GM18505 (cell line): Measurements from ENCODE around the gene ARHGEF19.
"Not testable (repeated sequence)": the region's sequence is repeated elsewhere in the genome, so short reads cannot be mapped to it uniquely, and the experiment has no call there.

Experiments
- ATAC-seq: cut with Tn5 transposase; IDR thresholded peaks from one replicate; pipeline ENCODE4 v1.9.1; 2021; ENCODE audit not compliant: unreplicated experiment
- POLR2A ChIP-seq: IDR thresholded peaks from 4 replicates; pipeline ENCODE4 v1.6.1; 2011; ENCODE audit warnings: borderline replicate concordance; ENCODE audit not compliant: insufficient read depth, insufficient read length; ENCODE audit errors: extremely low read depth

The ARHGEF19 gene

GRCh38 chr1:16248603-16249516 is 36.4 kb upstream of the ARHGEF19 start:
- TF ChIP-seq POLR2A: no peak
- ATAC-seq: no peak

- no peak for TF ChIP-seq POLR2A
- no peak for ATAC-seq
Observed at GRCh38 chr1:16248007-16248436, 35.6 kb upstream of the ARHGEF19 start.

- no peak for ATAC-seq
Observed at GRCh38 chr1:16247441-16247840, 35.0 kb upstream of the ARHGEF19 start.

GRCh38 chr1:16246961-16247360 is 34.5 kb upstream of the ARHGEF19 start:
- no peak for TF ChIP-seq POLR2A
- ATAC-seq: no peak

More at GRCh38 chr1:16247441-16247840, 35.0 kb upstream of the ARHGEF19 start:
- TF ChIP-seq POLR2A: no peak

- not testable (repeated sequence) for ATAC-seq
Observed at GRCh38 chr1:16246239-16246638, 33.8 kb upstream of the ARHGEF19 start.

GRCh38 chr1:16245476-16246196 is 33.2 kb upstream of the ARHGEF19 start:
- TF ChIP-seq POLR2A: no peak
- ATAC-seq: no peak

GRCh38 chr1:16244650-16245285 is 32.3 kb upstream of the ARHGEF19 start:
- ATAC-seq: no peak
- no peak for TF ChIP-seq POLR2A

- no peak for TF ChIP-seq POLR2A
- ATAC-seq: no peak
Observed at GRCh38 chr1:16243936-16244649, 31.6 kb upstream of the ARHGEF19 start.

- no peak for TF ChIP-seq POLR2A
- no peak for ATAC-seq
Observed at GRCh38 chr1:16243215-16243610, 30.8 kb upstream of the ARHGEF19 start.

GRCh38 chr1:16242556-16243214 is 30.2 kb upstream of the ARHGEF19 start:
- TF ChIP-seq POLR2A: no peak
- ATAC-seq: no peak

- no peak for TF ChIP-seq POLR2A
- ATAC-seq: no peak
Observed at GRCh38 chr1:16241221-16241708, 28.8 kb upstream of the ARHGEF19 start.

- no peak for TF ChIP-seq POLR2A
- ATAC-seq: no peak
Observed at GRCh38 chr1:16239972-16240491, 27.6 kb upstream of the ARHGEF19 start.
